Lower leg skin (tissue), 4 donors: ENCODE data around the gene GRWD1. TPM values are rescaled to one million over a fixed set of nuclear protein-coding genes. Genes with fewer than 3 reads are reported as not detected.
A peak's percentile ranks its signal among the peaks of the same experiment; 100 is the strongest.
"Not testable (repeated sequence)": the region's sequence is repeated elsewhere in the genome, so short reads cannot be mapped to it uniquely, and the experiment has no call there.

ENCODE experiments used
- DNase-seq, 2 donors: peaks; one replicate each; pipeline ENCODE4 v3.0.0-alpha.2; 2019; ENCODE audit warnings: low spot score in 2 of 2
- H3K4me3 ChIP-seq: fragments of 200-600 bp; sonication (generic); 2 replicates; pipeline ENCODE4 v1.5.1; 2017; ENCODE audit warnings: mild to moderate bottlenecking, low read depth; ENCODE audit not compliant: poor library complexity, severe bottlenecking
- CTCF ChIP-seq, 3 donors: fragments of 450-650 bp; IDR thresholded peaks; one replicate each; pipeline ENCODE4 v1.5.1; 2016; ENCODE audit warnings: antibody characterized with exemption in 3 of 3, mild to moderate bottlenecking in 3 of 3, moderate library complexity in 2 of 3
- POLR2A ChIP-seq, 2 donors: fragments of 450-650 bp; IDR thresholded peaks; one replicate each; pipeline ENCODE4 v1.6.1; 2016 to 2017; ENCODE audit warnings: antibody characterized with exemption in 2 of 2, mild to moderate bottlenecking in 1 of 2, moderate library complexity in 1 of 2
- WGBS, 2 donors: methylation state at CpG; one replicate each; pipeline ENCODE4 v1.1.5; 2018; 5-methylcytosine and 5-hydroxymethylcytosine counted together
- intact Hi-C: fragments of 100-400 bp; cut with DNase I; formaldehyde crosslinking; loops from one replicate; pipeline ENCODE4 v1.15.0; 2023; ENCODE audit warnings: low total_unique reads
- total RNA-seq, 4 donors: library from RNA; depleted of rRNA; stranded (reverse); fragments of >200 nt; gene quantifications; one replicate each; pipeline ENCODE4 v1.1.0, GENCODE V29; 2016

The GRWD1 gene
- total RNA-seq, 4 donors from 2014 or later, result 33.3 to 44.4 (median 39.3) TPM

GRCh38 chr19:48484247-48484893 lies 38.6 kb downstream of the GRWD1 start:
- no peak overlapping the region for H3K4me3 ChIP-seq
- 79 to 81% methylated on average over 16 of the region's 16 CpGs for WGBS, 2 donors
- intact Hi-C loops, result no loop called here
- DNase-seq, result no peak
- TF ChIP-seq CTCF (IDR thresholded peaks at IDR 0.05), result no peak
- no peak for TF ChIP-seq POLR2A (IDR thresholded peaks at IDR 0.05)

- H3K4me3 ChIP-seq, result no peak overlapping the region
- TF ChIP-seq POLR2A (IDR thresholded peaks at IDR 0.05) (no peak), CTCF (IDR thresholded peaks at IDR 0.05) (no peak)
- DNase-seq, result no peak
- intact Hi-C loops, result no loop called here
- 80 to 82% methylated on average over 34 to 36 of the region's 37 CpGs for WGBS, 2 donors
Measured at GRCh38 chr19:48484931-48485612, 39.3 kb downstream of the GRWD1 start.

- 83% methylated on average over 10 of the region's 10 CpGs for WGBS, 2 donors
- intact Hi-C loops, DNase-seq, H3K4me3 ChIP-seq: not testable (repeated sequence)
Measured at GRCh38 chr19:48486706-48487105, 40.9 kb downstream of the GRWD1 start.

GRCh38 chr19:48487544-48487943 lies 41.8 kb downstream of the GRWD1 start:
- no peak for DNase-seq
- H3K4me3 ChIP-seq, result no peak overlapping the region
- intact Hi-C loops, result no loop called here
- TF ChIP-seq CTCF (IDR thresholded peaks at IDR 0.05) (no peak), POLR2A (IDR thresholded peaks at IDR 0.05) (no peak)
- WGBS, 2 donors, result 70 to 73% methylated on average over 6 of the region's 6 CpGs

- 46 to 60% methylated on average over 8 of the region's 8 CpGs for WGBS, 2 donors
- no peak for TF ChIP-seq CTCF (IDR thresholded peaks at IDR 0.05)
- TF ChIP-seq POLR2A (IDR thresholded peaks at IDR 0.05), result no peak
- H3K4me3 ChIP-seq, result no peak overlapping the region
- intact Hi-C loops, result no loop called here
- DNase-seq, result peak; percentile 74 to 93
Measured at GRCh38 chr19:48487948-48488347, 42.2 kb downstream of the GRWD1 start.

GRCh38 chr19:48488478-48488877 lies 42.7 kb downstream of the GRWD1 start:
- intact Hi-C loops, H3K4me3 ChIP-seq, DNase-seq: not testable (repeated sequence)
- WGBS, 2 donors, result 62 to 71% methylated on average over 7 of the region's 7 CpGs
